ENCODE measurements around the gene COBL.

Gene COBL

DNA sequence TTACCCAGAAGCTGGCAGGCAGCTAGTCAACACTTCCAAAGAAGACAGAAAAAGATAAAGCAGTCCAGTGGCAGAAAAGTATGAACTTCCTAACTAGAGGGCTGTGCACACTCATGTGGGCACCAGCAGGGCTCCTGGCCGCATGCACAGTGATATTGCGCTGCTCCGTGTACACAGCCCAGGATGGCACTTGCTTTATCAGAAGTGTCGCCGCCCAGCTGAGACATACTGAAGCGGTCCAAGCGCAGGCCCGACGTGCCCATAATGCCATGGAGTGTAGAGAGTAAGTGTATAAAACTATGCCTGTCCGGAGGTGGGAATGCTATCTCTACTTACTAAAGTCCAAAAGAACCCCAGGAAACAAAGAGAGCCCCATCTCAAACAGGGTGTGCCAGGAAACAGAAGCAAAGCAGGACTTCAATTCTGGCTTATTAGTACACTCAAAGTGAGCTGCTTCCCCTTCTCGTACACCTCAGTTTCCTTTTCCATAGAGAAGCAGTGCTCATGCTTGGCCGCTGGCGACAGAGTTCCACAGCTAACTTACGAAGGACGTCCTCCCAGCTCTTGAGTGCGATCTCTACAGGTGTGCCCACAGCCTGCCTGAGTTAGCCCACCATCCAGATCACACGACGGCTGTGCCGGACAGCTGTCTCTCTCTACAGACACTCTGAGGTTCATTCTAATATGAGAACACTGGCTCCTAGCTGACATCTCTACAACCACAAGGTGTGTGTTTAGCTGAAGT, 234.3 kb downstream of the COBL start:
- in situ Hi-C loops (cut with HindIII; ENCODE audit: low sequenced_read_pairs), result no loop called here
- no peak for DNase-seq (ENCODE audit: low read depth, low spot score)
- no peak for TF ChIP-seq CTCF (IDR thresholded peaks at IDR 0.05; ENCODE audit: low read depth, low read length)

DNA sequence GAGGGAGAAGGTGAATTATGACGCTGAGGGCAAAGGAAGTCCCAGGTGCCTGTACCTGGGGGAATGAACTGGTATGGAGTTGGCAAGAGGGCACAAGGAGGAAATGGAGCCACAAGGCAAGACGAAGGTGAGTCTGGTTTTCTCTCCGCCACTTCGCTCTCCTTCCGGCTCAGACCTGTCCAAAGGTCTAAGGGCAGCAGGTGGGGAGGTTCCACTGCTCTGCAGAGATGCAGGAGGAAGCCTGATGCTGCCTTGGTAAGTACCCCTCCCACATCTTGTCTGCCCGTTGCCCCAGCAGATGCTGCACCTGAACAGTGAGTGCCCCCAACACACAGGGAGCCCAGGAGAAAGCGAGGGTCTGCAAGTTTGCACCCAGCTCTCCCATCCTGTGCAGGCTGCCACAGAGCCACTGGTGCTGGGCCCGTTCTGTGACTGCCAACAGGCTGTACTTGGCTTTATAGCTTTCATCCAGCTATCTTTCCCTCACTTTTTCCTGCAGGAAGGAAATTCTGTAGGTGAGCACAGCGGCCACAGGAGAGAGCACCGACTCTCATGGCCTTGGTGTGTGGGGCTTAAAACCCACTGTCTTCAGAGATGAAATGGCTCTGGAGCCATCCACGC, 235.2 kb downstream of the COBL start:
- no peak for TF ChIP-seq CTCF (IDR thresholded peaks at IDR 0.05; ENCODE audit: low read depth, low read length)
- DNase-seq (ENCODE audit: low read depth, low spot score), result no peak

More for the DNA sequence above, 234.3 kb downstream of the COBL start:
- H3K4me3 ChIP-seq (ENCODE audit: low read depth, low read length), result no peak overlapping the region

DNA sequence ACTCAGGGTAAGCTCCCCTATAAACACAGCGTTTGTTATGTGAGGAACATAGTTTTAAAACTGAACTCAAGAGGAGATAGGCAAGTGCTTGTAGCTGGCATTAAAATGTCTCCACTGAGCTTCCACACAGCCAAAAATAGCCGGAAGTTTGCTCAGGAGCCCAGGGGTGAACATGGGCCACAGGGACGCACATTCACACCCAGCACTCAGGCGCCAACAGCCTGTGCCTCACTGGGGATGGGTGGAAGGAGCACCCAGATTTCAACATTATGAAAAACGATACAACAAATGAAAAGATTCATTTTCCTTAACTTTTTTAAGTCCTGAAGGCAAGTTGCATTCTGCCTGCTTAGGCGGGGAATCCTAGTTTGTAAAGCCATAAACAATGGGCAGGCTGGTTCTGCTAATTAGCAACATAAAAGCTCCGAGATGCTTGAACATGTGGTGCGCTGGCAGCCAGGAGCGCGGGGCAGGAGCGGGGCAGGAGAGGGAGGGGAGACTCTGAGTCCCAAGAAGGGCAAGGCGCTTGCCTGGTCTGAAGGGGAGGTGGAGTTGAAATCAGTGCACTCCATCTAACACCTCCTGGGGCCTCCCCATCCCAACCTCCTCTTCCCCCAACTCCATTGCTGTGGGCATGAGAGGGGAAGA, 235.9 kb downstream of the COBL start:
- in situ Hi-C loops (cut with HindIII; ENCODE audit: low sequenced_read_pairs), result no loop called here

More for the DNA sequence above, 235.2 kb downstream of the COBL start:
- no peak overlapping the region for H3K4me3 ChIP-seq (ENCODE audit: low read depth, low read length)
- in situ Hi-C loops (cut with HindIII; ENCODE audit: low sequenced_read_pairs), result no loop called here

DNA sequence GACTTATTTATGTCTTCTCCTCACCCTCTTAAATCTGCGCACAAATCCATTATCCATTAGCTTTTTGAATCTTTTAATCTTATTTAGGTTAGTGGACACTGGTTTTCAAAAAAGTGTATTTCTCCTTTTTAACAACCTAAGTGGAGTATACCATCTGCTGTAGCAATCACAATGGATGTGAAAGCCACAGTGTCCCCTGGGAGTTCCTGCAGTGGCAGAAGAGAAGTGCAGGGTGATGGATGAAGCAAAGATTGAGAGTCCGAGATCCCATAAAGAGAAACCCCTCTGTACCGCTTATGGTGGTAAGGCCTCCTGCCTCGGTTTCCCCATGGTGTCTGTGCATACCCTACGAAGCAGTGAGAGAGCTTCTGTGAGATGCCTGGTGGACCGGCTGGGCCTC, 236.4 kb downstream of the COBL start:
- no peak for TF ChIP-seq CTCF (IDR thresholded peaks at IDR 0.05; ENCODE audit: low read depth, low read length)
- in situ Hi-C loops (cut with HindIII; ENCODE audit: low sequenced_read_pairs), result no loop called here
- no peak overlapping the region for H3K4me3 ChIP-seq (ENCODE audit: low read depth, low read length)
- DNase-seq (ENCODE audit: low read depth, low spot score), result no peak

More for the DNA sequence above, 235.9 kb downstream of the COBL start:
- no peak overlapping the region for H3K4me3 ChIP-seq (ENCODE audit: low read depth, low read length)
- no peak for DNase-seq (ENCODE audit: low read depth, low spot score)
- no peak for TF ChIP-seq CTCF (IDR thresholded peaks at IDR 0.05; ENCODE audit: low read depth, low read length)

- H3K4me3 ChIP-seq (ENCODE audit: low read depth, low read length), result no peak overlapping the region
- no peak for TF ChIP-seq CTCF (IDR thresholded peaks at IDR 0.05; ENCODE audit: low read depth, low read length)
- in situ Hi-C loops (cut with HindIII; ENCODE audit: low sequenced_read_pairs), result no loop called here
- no peak for DNase-seq (ENCODE audit: low read depth, low spot score)
These were observed 237.1 kb downstream of the COBL start for GRCh38 chr7:51079494-51079893.

DNA sequence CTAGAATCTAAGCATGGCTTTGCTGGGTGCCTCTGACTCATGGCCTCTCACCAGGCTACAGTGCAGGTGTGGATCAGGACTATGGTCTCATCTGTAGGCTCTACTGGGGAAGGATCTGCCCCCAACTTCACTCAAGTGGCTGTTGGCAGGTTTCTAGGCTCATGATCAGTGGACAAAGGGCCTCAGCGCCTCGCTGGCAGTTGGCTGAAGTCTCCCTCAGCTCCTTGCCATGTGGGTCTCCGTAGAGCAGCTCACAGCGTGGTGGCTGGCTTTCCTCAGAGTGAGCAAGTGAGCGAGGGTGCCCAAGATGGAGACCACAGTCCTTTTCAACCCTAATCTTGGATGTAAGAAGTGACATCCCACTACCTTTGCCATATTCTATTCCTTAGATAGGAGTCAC, 238.0 kb downstream of the COBL start:
- TF ChIP-seq CTCF (IDR thresholded peaks at IDR 0.05; ENCODE audit: low read depth, low read length), result no peak
- no peak overlapping the region for H3K4me3 ChIP-seq (ENCODE audit: low read depth, low read length)
- no peak for DNase-seq (ENCODE audit: low read depth, low spot score)
- in situ Hi-C loops (cut with HindIII; ENCODE audit: low sequenced_read_pairs), result no loop called here
